NCI-H2081 treated with DMSO at 0.1 percent for 48 hours (cell line): Measurements from ENCODE around the gene PEDS1.
"Not testable (repeated sequence)": the region's sequence is repeated elsewhere in the genome, so short reads cannot be mapped to it uniquely, and the experiment has no call there.

Experiments
- DNase-seq: peaks from one replicate; lab custom pipeline; 2025; lab: John Stamatoyannopoulos, UW

The PEDS1 gene

DNA sequence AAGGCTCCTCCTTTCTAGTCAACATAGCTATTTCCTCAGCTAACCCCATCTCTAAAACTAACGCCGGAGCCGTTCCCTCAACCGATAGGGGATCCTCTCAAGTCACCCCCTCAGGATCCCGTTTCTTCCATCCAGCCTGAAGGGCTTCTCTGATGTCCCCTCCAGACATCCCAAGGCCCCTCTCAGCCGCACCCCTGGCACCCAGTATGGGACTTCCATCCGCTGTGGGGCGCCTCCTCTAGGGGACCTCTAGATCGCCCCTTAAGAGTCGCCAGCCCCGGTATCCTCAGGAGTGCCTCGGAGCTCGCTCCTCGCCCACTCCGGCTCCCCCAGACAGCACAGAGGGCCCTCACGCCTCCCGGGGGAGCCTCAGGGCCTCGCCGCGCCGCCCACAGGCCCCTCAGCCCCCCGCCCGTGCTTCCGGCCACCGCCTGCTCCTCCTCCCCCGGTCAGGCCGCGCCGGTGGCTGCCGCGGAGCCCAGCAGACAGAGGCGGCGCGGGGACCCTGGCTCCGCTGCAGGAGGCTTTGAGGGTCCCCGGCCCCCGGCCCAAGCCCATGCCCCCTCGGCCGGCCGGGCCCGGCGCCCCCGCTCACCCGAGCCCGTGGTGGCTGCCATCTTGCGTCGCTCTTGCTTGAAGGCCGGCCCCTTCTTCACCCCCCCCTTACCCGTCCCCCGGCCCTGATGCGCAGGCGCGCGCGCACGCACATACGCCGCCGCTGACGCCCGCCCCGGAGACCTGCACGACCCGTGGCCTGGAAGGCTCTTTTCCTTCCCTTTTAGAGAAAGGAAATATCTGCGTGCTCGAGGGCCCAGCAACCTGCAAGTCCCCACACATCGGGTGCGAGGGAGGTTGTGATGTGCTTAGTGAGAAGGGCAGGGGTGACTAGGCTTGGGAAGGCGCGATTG, 40.8 kb downstream of the PEDS1 start, which contains the start of gene UBE2V1:
Gene UBE2V1, minus strand, starts transcription at position 639 of the 908 bp plus-strand sequence. Its CDS starts 22 bp downstream, at position 617.
- peak; percentile 12 for DNase-seq

DNA sequence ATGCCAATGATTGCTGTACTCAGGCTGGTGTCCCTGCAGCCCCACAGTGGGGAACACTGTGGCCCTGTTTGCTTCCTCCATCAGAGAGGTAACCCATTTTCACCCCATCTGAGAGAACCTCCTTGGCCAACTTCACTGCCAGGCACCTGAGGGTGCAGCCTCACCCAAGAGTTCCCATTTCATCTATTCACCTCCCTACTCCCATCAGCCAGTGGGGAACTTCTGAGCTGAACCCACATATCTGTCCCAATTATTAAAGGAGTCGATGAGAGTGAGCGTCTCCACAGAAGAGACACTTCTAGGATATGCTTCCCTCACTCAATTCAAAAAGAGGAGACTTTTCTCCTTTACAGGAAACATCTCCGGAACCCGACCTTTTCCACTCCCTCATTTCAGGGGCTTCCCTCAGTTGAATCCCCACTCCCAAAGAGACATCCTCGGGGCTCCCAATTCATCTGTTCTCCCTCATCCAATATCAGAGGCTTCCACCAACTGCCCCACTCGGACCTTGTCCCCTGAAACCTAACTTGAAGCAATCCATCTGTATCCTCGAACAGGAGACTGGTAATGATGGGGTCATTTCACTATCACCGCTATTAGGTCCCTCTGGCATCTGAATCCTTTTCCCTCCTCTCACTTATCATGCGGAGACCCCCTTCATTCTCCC, 41.6 kb downstream of the PEDS1 start:
- DNase-seq = no peak

DNA sequence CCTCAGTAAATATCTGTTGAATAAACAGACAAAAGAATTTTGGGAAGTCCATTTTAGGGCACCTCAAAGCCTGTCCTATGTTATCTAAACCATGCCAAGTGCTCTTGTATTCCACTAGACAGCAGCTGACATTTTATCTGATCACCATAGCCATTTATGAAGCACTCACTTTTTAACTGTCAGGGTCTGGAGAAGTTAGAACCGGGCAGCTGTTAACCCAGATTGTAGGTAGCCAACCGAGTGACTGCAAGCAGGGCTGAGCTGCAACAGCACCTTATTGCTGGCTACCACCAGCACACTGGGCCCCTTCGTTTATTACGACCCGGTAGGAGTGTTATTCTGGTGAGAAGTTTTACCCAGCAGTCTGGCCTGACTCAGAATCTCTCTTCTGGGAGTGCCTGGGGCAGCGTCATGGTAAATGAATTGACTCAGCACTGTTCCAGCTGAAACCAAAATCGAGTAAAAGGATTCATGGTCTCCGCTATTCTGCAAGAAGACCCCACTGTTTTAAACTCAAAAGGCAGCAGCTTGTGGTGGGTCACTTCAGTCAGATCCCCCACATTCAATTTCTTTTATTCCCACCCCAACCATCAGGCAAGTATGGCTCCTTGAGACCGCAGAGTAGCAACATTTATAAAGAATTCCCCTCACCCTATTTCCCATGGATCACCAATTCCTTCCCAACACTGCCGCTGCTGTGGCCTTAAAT, 42.2 kb downstream of the PEDS1 start:
- no peak for DNase-seq

DNA sequence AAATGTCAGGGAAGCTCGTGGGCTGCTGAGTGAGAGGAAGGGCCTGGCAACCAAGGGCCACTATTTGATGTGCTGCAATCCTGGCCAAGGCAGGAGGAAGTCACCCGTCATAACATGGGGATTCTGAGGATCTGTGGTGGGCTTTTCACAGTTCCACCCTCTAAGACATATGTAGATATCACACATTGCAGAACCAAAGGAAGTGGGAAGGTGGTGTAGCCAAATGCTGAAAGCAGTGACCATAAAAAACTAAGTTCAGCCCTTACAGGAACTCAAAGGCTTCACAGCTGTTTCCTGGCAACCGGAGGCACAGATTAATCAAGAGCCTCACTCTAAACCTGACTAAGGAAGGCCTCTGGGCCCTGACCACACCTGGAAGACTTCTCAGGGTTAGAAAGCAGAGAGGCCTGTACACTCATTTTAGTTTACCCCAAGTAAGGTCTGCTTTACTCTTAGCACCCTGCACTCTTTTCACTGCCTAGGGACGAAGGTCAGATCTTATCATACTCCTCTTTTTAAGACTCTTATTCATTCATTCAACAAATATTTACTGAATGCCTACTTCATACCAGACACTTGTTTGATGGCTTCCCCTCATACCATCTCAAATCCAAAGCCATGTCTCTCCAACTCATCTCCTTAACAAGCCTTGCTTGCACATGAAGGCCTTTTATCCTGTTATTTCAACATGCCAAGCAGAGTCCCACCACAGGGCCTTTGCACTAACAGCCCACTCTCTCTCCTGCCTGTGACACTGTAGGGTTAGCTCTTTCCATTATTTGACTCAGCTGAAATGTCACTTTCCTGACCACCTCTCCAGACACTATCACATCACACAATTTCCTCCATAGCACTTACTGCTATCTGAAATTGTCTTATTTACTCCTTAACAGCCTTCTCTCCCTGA, 43.1 kb downstream of the PEDS1 start:
- no peak for DNase-seq

DNA sequence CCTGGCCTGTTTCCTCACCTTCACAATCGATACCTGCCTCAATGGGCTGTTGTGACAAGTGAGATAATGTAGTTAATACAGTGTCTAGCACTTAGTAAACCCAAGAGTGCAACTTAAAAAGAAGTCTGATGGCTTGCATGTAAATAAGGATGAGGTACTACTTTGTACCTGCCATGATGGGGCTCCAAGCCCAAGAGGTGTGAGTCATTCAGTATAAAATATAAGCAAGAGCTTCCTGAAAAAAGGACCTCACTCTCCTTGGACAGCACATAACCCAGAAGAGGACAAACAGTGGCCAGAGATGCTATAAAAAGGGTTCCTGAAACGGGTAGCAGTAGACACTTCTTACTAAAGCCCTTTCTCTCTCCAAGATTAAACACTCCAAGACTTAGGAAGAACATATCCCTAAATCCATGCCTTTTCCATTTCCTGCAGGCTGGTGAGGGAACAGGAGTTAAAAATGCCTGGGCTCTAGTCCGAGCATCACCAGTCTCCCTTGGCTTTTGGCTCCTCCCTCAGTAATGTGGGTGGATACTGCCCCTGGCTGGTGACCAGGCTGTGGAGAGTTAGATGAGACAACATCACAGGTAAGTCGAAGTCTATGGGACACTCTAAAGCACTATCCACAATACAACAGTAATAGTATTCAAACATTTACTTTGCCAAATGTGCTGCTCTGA, 44.8 kb downstream of the PEDS1 start:
- no peak for DNase-seq

DNA sequence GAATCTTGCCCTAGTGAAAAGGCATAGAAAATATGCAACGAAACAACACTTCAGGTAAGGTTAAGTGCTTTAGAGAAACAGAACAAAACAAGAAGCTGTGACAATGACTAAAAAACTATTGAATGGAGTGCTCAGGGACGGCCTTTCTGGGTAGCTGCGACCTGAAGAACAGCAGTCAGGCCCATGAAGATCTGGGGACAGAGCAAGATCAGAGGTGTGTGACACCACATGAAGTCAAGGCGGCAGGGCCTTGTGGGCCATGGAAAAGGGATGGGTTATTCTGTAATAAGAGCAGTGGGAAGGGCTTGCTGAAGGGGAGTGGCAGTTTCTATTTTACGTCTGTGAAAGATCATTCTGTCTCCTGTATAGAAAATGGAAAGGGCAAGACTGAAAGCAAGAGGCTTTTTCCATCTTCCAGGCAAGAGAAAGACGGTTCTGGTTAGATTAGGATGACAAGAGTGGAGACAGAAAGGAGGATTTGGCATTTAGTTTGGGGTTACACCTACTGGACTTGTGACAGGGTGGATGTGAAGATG, 45.7 kb downstream of the PEDS1 start:
- DNase-seq = no peak

DNA sequence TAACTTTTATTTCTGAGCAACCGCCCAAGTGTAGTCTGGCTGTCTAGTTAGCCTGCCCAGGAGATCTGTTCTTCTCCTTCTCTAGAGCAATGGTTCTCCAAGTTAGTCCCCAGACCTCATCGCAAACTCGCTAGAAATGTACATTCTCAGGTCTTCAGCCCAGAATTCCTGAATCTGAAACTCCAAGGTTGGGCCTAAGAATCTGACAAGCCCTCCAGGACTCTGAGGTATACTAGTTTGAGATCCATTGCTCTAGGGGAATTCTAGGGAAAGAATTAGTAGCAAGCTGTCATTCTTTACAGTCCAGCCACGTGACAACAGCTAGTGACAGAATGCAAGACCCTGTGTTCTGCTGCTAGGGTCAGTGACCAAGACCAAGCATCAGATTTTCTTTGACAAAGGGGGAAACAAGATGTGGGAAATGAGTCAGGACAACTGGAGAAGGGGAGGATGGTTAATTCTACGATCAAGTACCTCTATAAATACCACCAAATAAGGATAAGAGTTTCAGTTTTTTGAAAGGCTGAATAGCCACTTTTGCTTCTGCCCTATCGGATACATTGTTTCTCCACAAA, 46.4 kb downstream of the PEDS1 start:
- DNase-seq = no peak

DNA sequence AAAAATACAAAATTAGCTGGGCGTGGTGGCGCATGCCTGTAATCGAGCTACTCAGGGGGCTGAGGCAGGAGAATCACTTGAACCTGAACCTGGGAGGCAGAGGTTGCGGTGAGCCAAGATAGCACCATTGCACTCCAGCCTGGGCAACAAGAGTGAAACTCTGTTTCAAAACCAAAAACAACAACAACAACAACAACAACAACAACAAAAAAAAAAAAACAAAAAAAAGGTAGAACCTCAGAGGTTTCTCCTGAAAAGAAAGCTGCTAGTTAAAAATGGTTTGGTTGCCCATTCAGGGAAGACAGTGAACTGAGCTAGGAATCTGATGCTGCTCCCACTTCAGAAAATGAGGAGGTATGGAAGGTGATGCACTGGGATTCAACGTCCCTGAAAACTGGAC, 46.9 kb downstream of the PEDS1 start:
- not testable (repeated sequence) for DNase-seq
